Measurements from ENCODE around the gene CCDC24. TPM values are rescaled to one million over a fixed set of nuclear protein-coding genes. Genes with fewer than 3 reads are reported as not detected.

CCDC24 gene
- total and polyA plus RNA-seq, 4 donors = 0.92 to 4.2 (median 2.3) TPM

DNA sequence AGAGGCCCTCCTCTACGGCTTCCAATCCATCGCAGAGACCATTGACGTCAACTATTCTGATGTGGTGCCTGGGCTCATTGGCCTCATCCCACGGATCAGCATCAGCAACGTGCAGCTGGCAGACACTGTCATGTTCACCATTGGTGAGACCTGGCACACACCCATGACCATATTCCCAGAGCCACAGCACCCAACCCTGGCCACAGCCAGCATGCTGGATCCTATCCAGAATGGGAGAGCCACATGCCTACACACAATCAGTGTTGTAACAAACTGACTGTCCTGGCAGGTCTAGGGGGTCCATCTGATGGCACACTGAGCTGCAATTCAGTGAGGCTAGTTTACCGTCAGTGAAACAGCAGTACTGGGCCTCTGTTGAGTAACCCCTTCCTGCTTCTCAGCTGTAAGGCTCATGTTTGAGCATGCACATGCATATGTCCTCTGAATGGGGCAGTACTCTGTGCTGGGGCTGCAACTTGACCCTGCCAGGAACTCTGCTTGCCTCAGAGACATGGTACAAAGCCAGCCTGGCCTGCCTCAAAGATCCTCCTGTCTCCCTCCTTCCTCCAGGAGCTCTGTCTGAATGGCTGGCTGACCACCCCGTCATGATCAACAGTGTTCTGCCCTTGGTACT is 33.9 kb upstream of the CCDC24 start:
- H3K4me3 ChIP-seq (ENCODE audit: low read depth in 1 of 3, low read length in 3 of 3) = no peak overlapping the region
- no peak for TF ChIP-seq GABPA (IDR thresholded peaks at IDR 0.05 in 1 of 2, conservative IDR thresholded peaks at IDR 0.05 in 1 of 2)
- no peak for TF ChIP-seq NR2F2 (IDR thresholded peaks at IDR 0.05)
- TF ChIP-seq HNF4G (IDR thresholded peaks at IDR 0.05) = no peak
- no peak for DNase-seq (ENCODE audit: low spot score)
- no peak overlapping the region for H3K9ac ChIP-seq (ENCODE audit: low read depth in 1 of 2, low read length in 2 of 2)
- H3K9me3 ChIP-seq (ENCODE audit: control insufficient read depth in 4 of 4, low read length in 3 of 4) = no peaks in the 10 kb centered on the region
- H3K27ac ChIP-seq (ENCODE audit: low read depth in 1 of 2, low read length in 2 of 2) = no peak overlapping the region
- no peaks in the 10 kb centered on the region for H3K4me1 ChIP-seq (ENCODE audit: control insufficient read depth in 4 of 4, insufficient read depth in 4 of 4, low read length in 3 of 4)
- H3K27me3 ChIP-seq (ENCODE audit: control insufficient read depth in 4 of 4, insufficient read depth in 4 of 4, low read length in 3 of 4) = no peaks in the 10 kb centered on the region
- H3K36me3 ChIP-seq (ENCODE audit: control insufficient read depth in 4 of 4, insufficient read depth in 3 of 4, low read depth in 1 of 4, low read length in 3 of 4) = peaks cover 4 to 58% (median 17%) of the 10 kb centered on the region in 4 donors
- 93% methylated on average over 7 of the region's 7 CpGs for WGBS

DNA sequence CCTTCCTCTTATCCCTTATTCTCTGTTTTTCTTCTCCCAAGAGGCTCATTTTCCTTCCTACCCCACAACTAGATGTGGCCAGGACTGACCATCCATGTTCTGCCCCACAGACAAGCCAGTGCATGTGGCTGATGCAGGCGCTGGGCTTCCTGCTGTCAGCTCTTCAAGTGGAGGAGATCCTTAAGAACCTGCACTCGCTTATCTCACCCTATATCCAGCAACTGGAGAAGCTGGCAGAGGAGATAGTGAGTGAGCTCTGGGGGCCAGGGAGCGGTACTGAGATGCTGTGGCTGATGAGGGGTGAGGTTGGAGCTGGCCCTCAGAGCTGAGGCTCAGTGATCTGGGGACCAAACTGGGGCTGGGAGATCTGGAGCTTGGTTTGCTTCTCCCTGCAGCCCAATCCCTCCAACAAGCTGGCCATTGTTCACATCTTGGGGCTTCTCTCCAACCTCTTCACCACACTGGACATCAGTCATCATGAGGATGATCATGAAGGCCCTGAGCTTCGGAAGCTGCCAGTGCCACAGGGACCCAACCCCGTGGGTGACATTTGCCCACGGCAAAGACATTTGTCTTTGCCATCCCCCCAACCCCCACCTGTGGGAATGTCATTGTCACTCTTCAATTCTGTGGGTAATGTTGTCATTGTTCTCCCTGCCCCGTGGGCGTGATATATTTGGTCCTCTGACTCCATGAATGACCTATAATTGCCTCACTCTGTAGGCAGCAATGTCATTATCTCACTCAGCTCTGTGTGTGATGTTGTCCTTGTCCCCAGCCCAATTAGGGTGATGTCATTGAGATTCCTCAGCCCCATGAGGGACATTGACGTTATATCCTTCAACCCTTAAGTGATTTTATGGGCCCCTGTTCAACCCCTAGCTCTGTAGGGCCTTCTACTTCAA is 32.8 kb upstream of the CCDC24 start:
- WGBS = 96% methylated on average over 9 of the region's 9 CpGs
- Histone ChIP-seq H3K4me1 (ENCODE audit: control insufficient read depth in 4 of 4, insufficient read depth in 4 of 4, low read length in 3 of 4) (no peaks in the 10 kb centered on the region), H3K27ac (ENCODE audit: low read depth in 1 of 2, low read length in 2 of 2) (no peak overlapping the region), H3K9ac (ENCODE audit: low read depth in 1 of 2, low read length in 2 of 2) (no peak overlapping the region), H3K9me3 (ENCODE audit: control insufficient read depth in 4 of 4, low read length in 3 of 4) (no peaks in the 10 kb centered on the region), H3K36me3 (ENCODE audit: control insufficient read depth in 4 of 4, insufficient read depth in 3 of 4, low read depth in 1 of 4, low read length in 3 of 4) (peaks cover 6 to 67% (median 22%) of the 10 kb centered on the region in 4 donors), H3K4me3 (ENCODE audit: low read depth in 1 of 3, low read length in 3 of 3) (no peak overlapping the region), H3K27me3 (ENCODE audit: control insufficient read depth in 4 of 4, insufficient read depth in 4 of 4, low read length in 3 of 4) (no peaks in the 10 kb centered on the region)
- DNase-seq (ENCODE audit: low spot score) = peak; percentile 63
- TF ChIP-seq, protein P1, sequence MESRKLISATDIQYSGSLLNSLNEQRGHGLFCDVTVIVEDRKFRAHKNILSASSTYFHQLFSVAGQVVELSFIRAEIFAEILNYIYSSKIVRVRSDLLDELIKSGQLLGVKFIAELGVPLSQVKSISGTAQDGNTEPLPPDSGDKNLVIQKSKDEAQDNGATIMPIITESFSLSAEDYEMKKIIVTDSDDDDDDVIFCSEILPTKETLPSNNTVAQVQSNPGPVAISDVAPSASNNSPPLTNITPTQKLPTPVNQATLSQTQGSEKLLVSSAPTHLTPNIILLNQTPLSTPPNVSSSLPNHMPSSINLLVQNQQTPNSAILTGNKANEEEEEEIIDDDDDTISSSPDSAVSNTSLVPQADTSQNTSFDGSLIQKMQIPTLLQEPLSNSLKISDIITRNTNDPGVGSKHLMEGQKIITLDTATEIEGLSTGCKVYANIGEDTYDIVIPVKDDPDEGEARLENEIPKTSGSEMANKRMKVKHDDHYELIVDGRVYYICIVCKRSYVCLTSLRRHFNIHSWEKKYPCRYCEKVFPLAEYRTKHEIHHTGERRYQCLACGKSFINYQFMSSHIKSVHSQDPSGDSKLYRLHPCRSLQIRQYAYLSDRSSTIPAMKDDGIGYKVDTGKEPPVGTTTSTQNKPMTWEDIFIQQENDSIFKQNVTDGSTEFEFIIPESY (IDR thresholded peaks at IDR 0.05) = no peak
- TF ChIP-seq, protein P2, sequence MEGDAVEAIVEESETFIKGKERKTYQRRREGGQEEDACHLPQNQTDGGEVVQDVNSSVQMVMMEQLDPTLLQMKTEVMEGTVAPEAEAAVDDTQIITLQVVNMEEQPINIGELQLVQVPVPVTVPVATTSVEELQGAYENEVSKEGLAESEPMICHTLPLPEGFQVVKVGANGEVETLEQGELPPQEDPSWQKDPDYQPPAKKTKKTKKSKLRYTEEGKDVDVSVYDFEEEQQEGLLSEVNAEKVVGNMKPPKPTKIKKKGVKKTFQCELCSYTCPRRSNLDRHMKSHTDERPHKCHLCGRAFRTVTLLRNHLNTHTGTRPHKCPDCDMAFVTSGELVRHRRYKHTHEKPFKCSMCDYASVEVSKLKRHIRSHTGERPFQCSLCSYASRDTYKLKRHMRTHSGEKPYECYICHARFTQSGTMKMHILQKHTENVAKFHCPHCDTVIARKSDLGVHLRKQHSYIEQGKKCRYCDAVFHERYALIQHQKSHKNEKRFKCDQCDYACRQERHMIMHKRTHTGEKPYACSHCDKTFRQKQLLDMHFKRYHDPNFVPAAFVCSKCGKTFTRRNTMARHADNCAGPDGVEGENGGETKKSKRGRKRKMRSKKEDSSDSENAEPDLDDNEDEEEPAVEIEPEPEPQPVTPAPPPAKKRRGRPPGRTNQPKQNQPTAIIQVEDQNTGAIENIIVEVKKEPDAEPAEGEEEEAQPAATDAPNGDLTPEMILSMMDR (IDR thresholded peaks at IDR 0.05; ENCODE audit: low read depth, low read length, missing input control) = no peak
- TF ChIP-seq RXRA (IDR thresholded peaks at IDR 0.05) (no peak), YY1 (IDR thresholded peaks at IDR 0.05) (no peak), HNF4G (IDR thresholded peaks at IDR 0.05) (no peak), FOXA2 (IDR thresholded peaks at IDR 0.05) (no peak), FOXA1 (IDR thresholded peaks at IDR 0.05) (no peak), TAF1 (conservative IDR thresholded peaks at IDR 0.05) (no peak), RAD21 (IDR thresholded peaks at IDR 0.05) (no peak), NR2F2 (IDR thresholded peaks at IDR 0.05) (no peak), HNF4A (conservative IDR thresholded peaks at IDR 0.05) (no peak)
- TF ChIP-seq, protein P3, sequence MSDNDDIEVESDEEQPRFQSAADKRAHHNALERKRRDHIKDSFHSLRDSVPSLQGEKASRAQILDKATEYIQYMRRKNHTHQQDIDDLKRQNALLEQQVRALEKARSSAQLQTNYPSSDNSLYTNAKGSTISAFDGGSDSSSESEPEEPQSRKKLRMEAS (IDR thresholded peaks at IDR 0.05) = no peak
- TF ChIP-seq, protein P4, sequence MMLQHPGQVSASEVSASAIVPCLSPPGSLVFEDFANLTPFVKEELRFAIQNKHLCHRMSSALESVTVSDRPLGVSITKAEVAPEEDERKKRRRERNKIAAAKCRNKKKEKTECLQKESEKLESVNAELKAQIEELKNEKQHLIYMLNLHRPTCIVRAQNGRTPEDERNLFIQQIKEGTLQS (IDR thresholded peaks at IDR 0.05) = no peak
